Fibroblast of lung (primary cell): ENCODE data around the gene VAV2. TPM values are rescaled to one million over a fixed set of nuclear protein-coding genes. Genes with fewer than 3 reads are reported as not detected.

Experiments
- DNase-seq, 2 donors: peaks; one replicate each; pipeline versions ENCODE4 v3.0.0 to v3.0.0-alpha.2; 2010; ENCODE audit warnings: low read depth in 2 of 2
- H2AFZ ChIP-seq: 2 replicates; pipeline ENCODE4 v1.5.1; 2012; ENCODE audit warnings: low read length, control low read depth, inconsistent platforms
- H3K27ac ChIP-seq: 2 replicates; pipeline ENCODE4 v1.5.1; 2011; ENCODE audit warnings: low read length, control low read depth; ENCODE audit not compliant: insufficient read depth
- H3K27me3 ChIP-seq: 2 replicates; pipeline ENCODE4 v1.5.1; 2011; ENCODE audit warnings: mild to moderate bottlenecking, low read length; ENCODE audit not compliant: control insufficient read depth, insufficient read depth
- H3K36me3 ChIP-seq: 2 replicates; pipeline ENCODE4 v1.5.1; 2011; ENCODE audit warnings: low read length; ENCODE audit not compliant: control insufficient read depth, insufficient read depth
- H3K4me1 ChIP-seq: 2 replicates; pipeline ENCODE4 v1.5.1; 2011; ENCODE audit warnings: low read length; ENCODE audit not compliant: control insufficient read depth, insufficient read depth; ENCODE audit errors: extremely low read depth
- H3K4me2 ChIP-seq: 2 replicates; pipeline ENCODE4 v1.5.1; 2011; ENCODE audit warnings: low read length, control low read depth; ENCODE audit not compliant: insufficient read depth; ENCODE audit errors: extremely low read depth
- H3K4me3 ChIP-seq, 4 experiments: fragments of 200-600 bp in 1 of 4; sonication (generic) in 1 of 4; replicated peaks in 1 of 4; 2 replicates each; pipeline ENCODE4 v1.5.1; 2011 to 2016; ENCODE audit warnings: low read length in 4 of 4, low read depth in 3 of 4, mild to moderate bottlenecking in 3 of 4, control low read depth in 2 of 4, inconsistent platforms in 1 of 4, mixed read lengths in 1 of 4; ENCODE audit not compliant: insufficient read depth in 1 of 4; ENCODE audit errors: control extremely low read depth in 1 of 4
- H3K79me2 ChIP-seq: 2 replicates; pipeline ENCODE4 v1.5.1; 2012; ENCODE audit warnings: mild to moderate bottlenecking, low read length, inconsistent platforms; ENCODE audit not compliant: control insufficient read depth, insufficient read depth
- H3K9ac ChIP-seq: 2 replicates; pipeline ENCODE4 v1.5.1; 2011; ENCODE audit warnings: mild to moderate bottlenecking, low read length, control low read depth; ENCODE audit not compliant: insufficient read depth
- H3K9me3 ChIP-seq: 2 replicates; pipeline ENCODE4 v1.5.1; 2012; ENCODE audit warnings: low read depth, low read length; ENCODE audit not compliant: control insufficient read depth, insufficient read depth
- H4K20me1 ChIP-seq: 2 replicates; pipeline ENCODE4 v1.5.1; 2011; ENCODE audit warnings: low read length; ENCODE audit not compliant: control insufficient read depth, insufficient read depth; ENCODE audit errors: extremely low read depth
- CTCF ChIP-seq, 2 donors: IDR thresholded peaks in 1 of 2; conservative IDR thresholded peaks in 1 of 2; 1 replicate in 1 of 2; 2 replicates in 1 of 2; pipeline ENCODE4 v1.5.1; 2011 to 2012; ENCODE audit warnings: low read length in 2 of 2, control low read depth in 1 of 2, inconsistent platforms in 1 of 2, low read depth in 1 of 2, mild to moderate bottlenecking in 1 of 2
- EZH2 ChIP-seq: IDR thresholded peaks from 2 replicates; pipeline ENCODE4 v1.5.1; 2012; ENCODE audit warnings: low read length, control low read depth, mild to moderate bottlenecking; ENCODE audit errors: missing control alignments
- polyA plus RNA-seq, 2 donors: library from polyadenylated mRNA; depleted of rRNA in 1 of 2; stranded (reverse) in 1 of 2; unstranded in 1 of 2; fragments of >200 nt; gene quantifications; 2 replicates each; pipeline ENCODE4 v1.2.1, GENCODE V29; 2011 to 2012; ENCODE audit warnings: missing spikeins in 1 of 2
- total RNA-seq: library from RNA; depleted of rRNA; stranded (reverse); fragments of >200 nt; gene quantifications from 2 replicates; pipeline ENCODE4 v1.2.1, GENCODE V29; 2014

Gene VAV2
- total and polyA plus RNA-seq, 2 donors (not counting 1 experiment from before 2014, with no cell fraction given) = 13.7 to 17.7 TPM

DNA sequence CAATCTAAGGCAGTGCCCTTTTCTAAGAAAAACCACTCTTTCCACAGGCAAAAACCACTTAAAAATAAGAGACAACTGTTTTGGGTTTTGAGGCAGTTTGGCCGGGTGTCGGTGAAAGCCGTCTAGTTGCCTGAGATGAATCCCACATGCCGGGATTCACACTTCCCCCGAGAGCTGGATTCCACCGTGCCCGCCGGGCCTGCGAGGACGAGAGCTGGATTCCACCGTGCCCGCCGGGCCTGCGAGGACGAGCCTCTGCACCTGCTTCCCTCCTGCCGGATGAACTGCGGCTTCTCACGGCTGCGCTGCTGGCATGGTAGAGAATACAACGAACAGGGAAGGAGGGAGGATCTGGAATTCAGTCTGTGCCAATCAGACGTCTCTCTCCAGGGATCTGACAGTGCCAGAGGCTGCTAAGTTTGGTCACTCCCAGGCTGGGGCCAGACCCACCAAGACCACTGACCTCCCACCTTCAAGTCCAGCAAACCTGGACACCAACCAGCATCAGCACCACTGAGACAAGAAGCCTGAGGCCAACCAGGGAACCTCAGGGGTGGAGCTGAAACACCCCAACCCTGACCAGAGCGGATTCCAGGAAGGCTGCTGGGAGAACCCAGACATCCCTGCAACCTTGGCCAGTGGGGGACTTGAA is 23.0 kb downstream of the VAV2 start:
- no peaks in the 10 kb centered on the region for H3K9me3 ChIP-seq
- DNase-seq = no peak
- peaks cover 7% of the 10 kb centered on the region for H3K4me1 ChIP-seq
- no peak overlapping the region for H3K4me3 ChIP-seq
- H3K79me2 ChIP-seq = peaks cover 70% of the 10 kb centered on the region
- TF ChIP-seq EZH2 = no peak
- TF ChIP-seq CTCF (conservative IDR thresholded peaks at IDR 0.05 in 1 of 2, IDR thresholded peaks at IDR 0.05 in 1 of 2; ENCODE audit: low read depth in 1 of 2, low read length in 2 of 2) = no peak
- no peak overlapping the region for H2AFZ ChIP-seq
- no peak overlapping the region for H3K4me2 ChIP-seq
- H3K27ac ChIP-seq = no peak overlapping the region
- no peaks in the 10 kb centered on the region for H3K27me3 ChIP-seq
- no peak overlapping the region for H3K9ac ChIP-seq
- no peaks in the 10 kb centered on the region for H4K20me1 ChIP-seq
- H3K36me3 ChIP-seq = no peaks in the 10 kb centered on the region

GRCh38 chr9:133968428-133968827 is 23.7 kb downstream of the VAV2 start:
- no peak overlapping the region for H3K27ac ChIP-seq
- no peak overlapping the region for H2AFZ ChIP-seq
- TF ChIP-seq CTCF (conservative IDR thresholded peaks at IDR 0.05 in 1 of 2, IDR thresholded peaks at IDR 0.05 in 1 of 2; ENCODE audit: low read depth in 1 of 2, low read length in 2 of 2) (no peak), EZH2 (no peak)
- no peaks in the 10 kb centered on the region for H4K20me1 ChIP-seq
- no peaks in the 10 kb centered on the region for H3K36me3 ChIP-seq
- DNase-seq = no peak
- no peak overlapping the region for H3K9ac ChIP-seq
- no peak overlapping the region for H3K4me3 ChIP-seq
- H3K4me1 ChIP-seq = peaks cover 7% of the 10 kb centered on the region
- H3K4me2 ChIP-seq = no peak overlapping the region
- H3K9me3 ChIP-seq = no peaks in the 10 kb centered on the region
- peaks cover 64% of the 10 kb centered on the region for H3K79me2 ChIP-seq
- H3K27me3 ChIP-seq = no peaks in the 10 kb centered on the region

GRCh38 chr9:133967024-133967741 is 24.9 kb downstream of the VAV2 start:
- DNase-seq = peak in 1 of 2 donors; percentile 77

More at GRCh38 chr9:133967024-133967741, 24.9 kb downstream of the VAV2 start:
- Histone ChIP-seq H3K79me2 (peaks cover 61% of the 10 kb centered on the region), H3K4me2 (no peak overlapping the region), H3K9ac (no peak overlapping the region), H3K27ac (no peak overlapping the region), H3K9me3 (no peaks in the 10 kb centered on the region), H3K27me3 (no peaks in the 10 kb centered on the region), H2AFZ (no peak overlapping the region), H4K20me1 (no peaks in the 10 kb centered on the region), H3K36me3 (no peaks in the 10 kb centered on the region), H3K4me1 (peaks cover 7% of the 10 kb centered on the region), H3K4me3 (no peak overlapping the region)
- TF ChIP-seq EZH2 (no peak), CTCF (conservative IDR thresholded peaks at IDR 0.05 in 1 of 2, IDR thresholded peaks at IDR 0.05 in 1 of 2; ENCODE audit: low read depth in 1 of 2, low read length in 2 of 2) (no peak)
